Breast epithelium (tissue), 4 donors: ENCODE measurements around the gene MTA1. TPM values are rescaled to one million over a fixed set of nuclear protein-coding genes. Genes with fewer than 3 reads are reported as not detected.

Source experiments
- DNase-seq, 2 donors: peaks; one replicate each; pipeline ENCODE4 v3.0.0-alpha.2; 2019; ENCODE audit warnings: low spot score in 2 of 2
- H3K27ac ChIP-seq, 2 donors: fragments of 200-600 bp; sonication (generic) in 1 of 2; one replicate each; pipeline ENCODE4 v1.5.1; 2016 to 2019; ENCODE audit warnings: mild to moderate bottlenecking in 1 of 2
- H3K27me3 ChIP-seq, 2 donors: fragments of 200-600 bp; sonication (generic) in 1 of 2; one replicate each; pipeline versions ENCODE4 v1.5.1 to v1.6.0; 2017 to 2019; ENCODE audit warnings: control low read depth in 1 of 2, mild to moderate bottlenecking in 1 of 2
- H3K36me3 ChIP-seq: fragments of 200-600 bp; one replicate; pipeline ENCODE4 v1.5.1; 2019
- H3K4me1 ChIP-seq, 2 donors: fragments of 200-600 bp; sonication (generic); one replicate each; pipeline ENCODE4 v1.5.1; 2016 to 2019; ENCODE audit warnings: control low read depth in 1 of 2
- H3K4me3 ChIP-seq, 3 donors: fragments of 200-600 bp; sonication (generic); 1 replicate in 2 of 3; 2 replicates in 1 of 3; pipeline ENCODE4 v1.5.1; 2016 to 2019; ENCODE audit warnings: mild to moderate bottlenecking in 3 of 3, moderate library complexity in 2 of 3
- H3K9me3 ChIP-seq, 2 donors: fragments of 200-600 bp; sonication (generic) in 1 of 2; one replicate each; pipeline ENCODE4 v1.5.1; 2016 to 2019; ENCODE audit warnings: control low read depth in 1 of 2
- CTCF ChIP-seq, 3 donors: fragments of 450-650 bp; IDR thresholded peaks; one replicate each; pipeline ENCODE4 v1.5.1; 2016 to 2017; ENCODE audit warnings: antibody characterized with exemption in 3 of 3, mild to moderate bottlenecking in 3 of 3, moderate library complexity in 3 of 3
- POLR2A ChIP-seq: fragments of 450-650 bp; IDR thresholded peaks from one replicate; pipeline ENCODE4 v1.6.1; 2016; ENCODE audit warnings: antibody characterized with exemption, mild to moderate bottlenecking, moderate library complexity
- POLR2AphosphoS5 ChIP-seq, 3 donors: sonication (generic); formaldehyde crosslinking; IDR thresholded peaks; one replicate each; pipeline ENCODE4 v1.6.1; 2017; ENCODE audit warnings: antibody characterized with exemption in 3 of 3
- intact Hi-C: fragments of 100-400 bp; cut with DNase I; formaldehyde crosslinking; loops from one replicate; pipeline ENCODE4 v1.15.1; 2023; ENCODE audit warnings: low total_unique reads
- total RNA-seq, 3 donors: library from RNA; depleted of rRNA; stranded (reverse); fragments of >200 nt; gene quantifications; one replicate each; pipeline ENCODE4 v1.1.0, GENCODE V29; 2016

MTA1 gene
- total RNA-seq, 3 donors from 2014 or later = 50.7 to 70.1 (median 68.8) TPM

GRCh38 chr14:105480199-105480746, 60.6 kb downstream of the MTA1 start:
- intact Hi-C loops = no loop called here

GRCh38 chr14:105480807-105481801, 61.5 kb downstream of the MTA1 start:
- Histone ChIP-seq H3K36me3 (no peaks in the 10 kb centered on the region), H3K27me3 (no peaks in the 10 kb centered on the region), H3K4me3 (peak overlapping the region; percentile 41 to 67 (median 41)), H3K4me1 (peaks cover 37 to 54% of the 10 kb centered on the region in 2 donors), H3K9me3 (no peaks in the 10 kb centered on the region), H3K27ac (peak overlapping the region; percentile 99 to 100)
- intact Hi-C loops = no loop called here
- TF ChIP-seq CTCF (IDR thresholded peaks at IDR 0.05) = peak; percentile 99 to 100 (median 99)
- peak; percentile 72 to 82 (median 78) for TF ChIP-seq POLR2AphosphoS5 (IDR thresholded peaks at IDR 0.05)
- no peak for TF ChIP-seq POLR2A
- DNase-seq = peak; percentile 85 to 93

More at GRCh38 chr14:105480199-105480746, 60.6 kb downstream of the MTA1 start:
- TF ChIP-seq POLR2AphosphoS5 (IDR thresholded peaks at IDR 0.05) (no peak), POLR2A (no peak), CTCF (IDR thresholded peaks at IDR 0.05) (no peak)
- peak overlapping the region in 1 of 3 donors; percentile 67 for H3K4me3 ChIP-seq
- no peaks in the 10 kb centered on the region for H3K27me3 ChIP-seq
- H3K36me3 ChIP-seq = no peaks in the 10 kb centered on the region
- no peaks in the 10 kb centered on the region for H3K9me3 ChIP-seq
- peaks cover 37 to 57% of the 10 kb centered on the region in 2 donors for H3K4me1 ChIP-seq
- peak overlapping the region; percentile 99 to 100 for H3K27ac ChIP-seq
- no peak for DNase-seq

GRCh38 chr14:105481886-105482457, 62.3 kb downstream of the MTA1 start:
- Histone ChIP-seq H3K4me1 (peaks cover 37 to 46% of the 10 kb centered on the region in 2 donors), H3K4me3 (peak overlapping the region; percentile 41 to 67 (median 41)), H3K27me3 (no peaks in the 10 kb centered on the region), H3K27ac (peak overlapping the region; percentile 99 to 100), H3K36me3 (no peaks in the 10 kb centered on the region), H3K9me3 (no peaks in the 10 kb centered on the region)
- intact Hi-C loops = no loop called here
- peak; percentile 97 to 98 for DNase-seq
- peak in 1 of 3 donors; percentile 23 for TF ChIP-seq CTCF (IDR thresholded peaks at IDR 0.05)
- TF ChIP-seq POLR2A = no peak
- peak; percentile 81 to 94 (median 89) for TF ChIP-seq POLR2AphosphoS5 (IDR thresholded peaks at IDR 0.05)

- H3K27me3 ChIP-seq = no peaks in the 10 kb centered on the region
- TF ChIP-seq POLR2AphosphoS5 (IDR thresholded peaks at IDR 0.05) (no peak), CTCF (IDR thresholded peaks at IDR 0.05) (no peak), POLR2A (no peak)
- H3K36me3 ChIP-seq = no peaks in the 10 kb centered on the region
- H3K27ac ChIP-seq = peak overlapping the region; percentile 99 to 100
- peak overlapping the region in 1 of 3 donors; percentile 67 for H3K4me3 ChIP-seq
- no peak for DNase-seq
- no peaks in the 10 kb centered on the region for H3K9me3 ChIP-seq
- intact Hi-C loops = no loop called here
- peaks cover 37 to 42% of the 10 kb centered on the region in 2 donors for H3K4me1 ChIP-seq
Observed at GRCh38 chr14:105482486-105483110, 63.0 kb downstream of the MTA1 start.
